GM18867 (cell line): Measurements from ENCODE around the gene ISYNA1.
"Not testable (repeated sequence)": the region's sequence is repeated elsewhere in the genome, so short reads cannot be mapped to it uniquely, and the experiment has no call there.

ENCODE experiments used
- ATAC-seq: cut with Tn5 transposase; IDR thresholded peaks from one replicate; pipeline ENCODE4 v1.9.1; 2021; ENCODE audit warnings: mild to moderate bottlenecking, moderate library complexity; ENCODE audit not compliant: unreplicated experiment

The ISYNA1 gene

GRCh38 chr19:18421371-18421959 is 16.5 kb downstream of the ISYNA1 start:
- ATAC-seq, result no peak

GRCh38 chr19:18420930-18421329 is 17.0 kb downstream of the ISYNA1 start:
- ATAC-seq, result no peak

- peak; percentile 11 for ATAC-seq
These were observed 18.1 kb downstream of the ISYNA1 start for GRCh38 chr19:18419699-18420460.

- ATAC-seq, result peak; percentile 49
These were observed 18.7 kb downstream of the ISYNA1 start, which contains the start of gene SSBP4 for GRCh38 chr19:18419195-18419698. SSBP4 (plus strand) TSS chr19:18419398; CDS start chr19:18419649, 251 bp downstream.

- no peak for ATAC-seq
These were observed 19.3 kb downstream of the ISYNA1 start for GRCh38 chr19:18418483-18419194.

- ATAC-seq, result no peak
These were observed 19.9 kb downstream of the ISYNA1 start for GRCh38 chr19:18418029-18418482.

- no peak for ATAC-seq
These were observed 20.5 kb downstream of the ISYNA1 start for GRCh38 chr19:18417250-18418028.

GRCh38 chr19:18416778-18417249 is 21.1 kb downstream of the ISYNA1 start:
- ATAC-seq, result no peak

- ATAC-seq, result no peak
These were observed 22.6 kb downstream of the ISYNA1 start for GRCh38 chr19:18415178-18415867.

- ATAC-seq, result no peak
These were observed 23.3 kb downstream of the ISYNA1 start for GRCh38 chr19:18414504-18415177.

- no peak for ATAC-seq
These were observed 25.2 kb downstream of the ISYNA1 start for GRCh38 chr19:18412610-18413239.

GRCh38 chr19:18408053-18408476 is 29.9 kb downstream of the ISYNA1 start:
- ATAC-seq, result peak; percentile 65

GRCh38 chr19:18406749-18407148 is 31.2 kb downstream of the ISYNA1 start:
- ATAC-seq, result no peak

- not testable (repeated sequence) for ATAC-seq
These were observed 32.2 kb downstream of the ISYNA1 start for GRCh38 chr19:18405754-18406153.

GRCh38 chr19:18402455-18403248 is 35.3 kb downstream of the ISYNA1 start:
- ATAC-seq, result not testable (repeated sequence)

- no peak for ATAC-seq
These were observed 36.3 kb downstream of the ISYNA1 start for GRCh38 chr19:18401580-18402112.

GRCh38 chr19:18399008-18399407 is 38.9 kb downstream of the ISYNA1 start:
- no peak for ATAC-seq
